Heart left ventricle (tissue), 13 donors: Measurements from ENCODE around the gene AHSG.

ENCODE experiments used
- POLR2A ChIP-seq, 2 donors: fragments of 450-650 bp; IDR thresholded peaks; one replicate each; pipeline ENCODE4 v1.6.1; 2017; ENCODE audit warnings: antibody characterized with exemption in 2 of 2, mild to moderate bottlenecking in 2 of 2, moderate library complexity in 2 of 2
- TF ChIP-seq, protein P1 (sequence below), 12 donors: fragments of 200-600 bp; sonication (generic) in 4 of 12; IDR thresholded peaks; one replicate each; pipeline versions ENCODE4 v1.5.0 to v1.8.0; 2018 to 2022; ENCODE audit warnings: antibody characterized with exemption in 12 of 12, mild to moderate bottlenecking in 5 of 12
- donor health status: ischemic (EF 13 %, LVEDD 7.1; RV severe dilation, severe dysfunction).
- donor health status: DM: no; HTN: yes; CAD: no.
- donor health status: DM: no; HTN: no; CAD: no.
- donor health status: ischemic (EF 25% LVEDD 6.9; RV normal size, moderate dysfunction).
- donor health status: ischemic (EF 25% LVEDD 5.7; RV mildly dilated, moderate dysfunction).
- donor health status: ischemic (EF 35%, LVEDD 5.7; RV mildly dilated, moderate dysfunction).
- donor health status: nonischemic (EF 11% LVEDD 7.7; RV severe dilation, severe dysfunction).
- donor health status: DM: yes; HTN: yes; CAD: no.
- donor health status: PGD.
- donor health status: ischemic (EF 29% LVEDD 5.4; RV normal size, mild dysfunction).
- donor health status: nonischemic (EF 23%, LVEDD 6.1; RV moderate dilation, normal function).

DNA sequence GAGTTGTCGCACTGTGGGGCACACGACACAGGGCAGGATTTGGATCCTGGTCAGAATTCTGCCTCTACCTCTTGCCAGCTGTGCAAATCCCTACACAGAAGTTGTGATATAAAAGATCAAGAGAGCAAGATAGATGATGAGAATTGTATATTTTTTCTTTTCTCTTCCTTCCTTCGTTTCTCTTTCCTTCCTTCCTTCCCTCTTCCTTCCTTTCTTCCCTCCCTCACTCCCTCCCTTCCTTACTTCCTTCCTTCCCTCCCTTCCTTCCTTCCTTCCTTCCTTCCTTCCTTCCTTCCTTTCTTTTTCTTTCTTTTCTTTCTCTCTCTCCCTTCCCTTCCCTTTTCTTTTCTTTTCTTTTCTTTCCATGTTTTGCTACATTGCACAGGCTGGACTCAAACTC is 12.0 kb upstream of the AHSG start:
- TF ChIP-seq, protein P1, sequence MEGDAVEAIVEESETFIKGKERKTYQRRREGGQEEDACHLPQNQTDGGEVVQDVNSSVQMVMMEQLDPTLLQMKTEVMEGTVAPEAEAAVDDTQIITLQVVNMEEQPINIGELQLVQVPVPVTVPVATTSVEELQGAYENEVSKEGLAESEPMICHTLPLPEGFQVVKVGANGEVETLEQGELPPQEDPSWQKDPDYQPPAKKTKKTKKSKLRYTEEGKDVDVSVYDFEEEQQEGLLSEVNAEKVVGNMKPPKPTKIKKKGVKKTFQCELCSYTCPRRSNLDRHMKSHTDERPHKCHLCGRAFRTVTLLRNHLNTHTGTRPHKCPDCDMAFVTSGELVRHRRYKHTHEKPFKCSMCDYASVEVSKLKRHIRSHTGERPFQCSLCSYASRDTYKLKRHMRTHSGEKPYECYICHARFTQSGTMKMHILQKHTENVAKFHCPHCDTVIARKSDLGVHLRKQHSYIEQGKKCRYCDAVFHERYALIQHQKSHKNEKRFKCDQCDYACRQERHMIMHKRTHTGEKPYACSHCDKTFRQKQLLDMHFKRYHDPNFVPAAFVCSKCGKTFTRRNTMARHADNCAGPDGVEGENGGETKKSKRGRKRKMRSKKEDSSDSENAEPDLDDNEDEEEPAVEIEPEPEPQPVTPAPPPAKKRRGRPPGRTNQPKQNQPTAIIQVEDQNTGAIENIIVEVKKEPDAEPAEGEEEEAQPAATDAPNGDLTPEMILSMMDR (IDR thresholded peaks at IDR 0.05): no peak
- TF ChIP-seq POLR2A (IDR thresholded peaks at IDR 0.05): no peak
